Activated T-helper 1 cell treated with anti-CD3 and anti-CD28 coated beads, Interleukin-12 subunit alpha, Interleukin-12 subunit beta, Interleukin-2, Interleukin-4 antibody, amounts not matched to agents 30 ng/mL and 10 ng/mL and 1 ng/mL, durations not matched to agents 14 hours and 24 hours and 36 hours (primary cell): ENCODE data around the gene ZNF780A. TPM values are rescaled to one million over a fixed set of nuclear protein-coding genes. Genes with fewer than 3 reads are reported as not detected.

ENCODE experiments used
- DNase-seq: peaks from one replicate; pipeline ENCODE4 v3.0.0; 2021; ENCODE audit warnings: low spot score
- H3K27ac Mint-ChIP-seq: one replicate; pipeline ENCODE4 v1.8.0; 2021; ENCODE audit warnings: mild to moderate bottlenecking, mixed read lengths
- H3K27me3 Mint-ChIP-seq: one replicate; pipeline ENCODE4 v1.8.0; 2022; ENCODE audit warnings: mild to moderate bottlenecking, moderate library complexity, mixed read lengths; ENCODE audit not compliant: insufficient read depth
- H3K36me3 Mint-ChIP-seq: one replicate; pipeline ENCODE4 v1.8.0; 2021; ENCODE audit warnings: low read depth, mixed read lengths
- H3K4me1 Mint-ChIP-seq: one replicate; pipeline ENCODE4 v1.8.0; 2021; ENCODE audit warnings: low read depth, mixed read lengths
- H3K4me3 Mint-ChIP-seq: one replicate; pipeline ENCODE4 v1.8.0; 2021; ENCODE audit warnings: mild to moderate bottlenecking, moderate library complexity, mixed read lengths
- H3K9me3 Mint-ChIP-seq: one replicate; pipeline ENCODE4 v1.8.0; 2021; ENCODE audit warnings: mixed read lengths
- intact Hi-C: fragments of 100-400 bp; cut with micrococcal nuclease; formaldehyde crosslinking; loops from one replicate; pipeline ENCODE4 v1.15.1; 2024
- total RNA-seq: library from RNA; stranded (reverse); gene quantifications from 2 replicates; pipeline ENCODE4 v1.2.3, GENCODE V29; 2022

Gene ZNF780A
- total RNA-seq, 1 donor from 2014 or later: 14.8 TPM

DNA sequence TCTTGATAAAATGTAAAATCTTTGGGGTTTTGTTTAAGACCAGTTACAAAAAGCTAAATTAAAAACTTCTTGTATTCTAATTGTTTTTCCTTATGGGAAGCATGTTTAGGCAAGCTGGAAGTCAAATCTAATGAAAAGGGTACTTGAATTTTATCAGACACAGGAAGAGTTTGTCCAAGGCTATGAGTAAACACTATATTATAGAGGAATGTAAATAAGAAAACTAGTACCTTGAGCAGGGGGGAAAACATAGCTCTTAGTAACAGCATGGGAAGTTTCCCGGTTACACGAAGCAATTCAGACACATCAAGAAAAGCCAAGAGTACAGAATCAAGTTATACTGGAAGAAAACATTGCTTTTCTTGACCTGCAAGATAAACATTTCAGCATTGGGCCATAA is 19.8 kb upstream of the ZNF780A start:
- intact Hi-C loops: no loop called here
- no peak overlapping the region for H3K27ac Mint-ChIP-seq
- H3K9me3 Mint-ChIP-seq: no peaks in the 10 kb centered on the region
- no peaks in the 10 kb centered on the region for H3K4me1 Mint-ChIP-seq
- no peak overlapping the region for H3K4me3 Mint-ChIP-seq
- DNase-seq: no peak
- H3K27me3 Mint-ChIP-seq: peaks cover 3% of the 10 kb centered on the region
- no peaks in the 10 kb centered on the region for H3K36me3 Mint-ChIP-seq

DNA sequence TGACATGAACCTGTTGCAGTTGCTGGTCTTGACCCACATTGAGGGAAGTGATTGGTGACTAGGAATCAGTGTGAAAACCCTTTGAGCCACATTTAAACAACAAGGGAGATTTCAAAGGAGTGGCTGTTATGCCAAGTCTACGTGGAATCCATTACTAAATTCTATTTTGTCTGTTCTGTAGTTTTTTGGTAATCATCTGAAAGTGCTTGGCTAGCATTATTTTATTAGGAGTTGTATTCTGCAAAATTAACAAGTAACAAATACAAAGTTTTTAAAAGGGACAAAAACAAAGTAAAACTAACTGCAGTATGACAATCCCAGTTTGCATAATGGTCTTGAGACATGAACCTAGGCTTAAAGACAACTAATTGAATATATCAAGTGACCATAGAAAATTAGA is 14.0 kb upstream of the ZNF780A start:
- no peak for DNase-seq
- peaks cover 8% of the 10 kb centered on the region for H3K27me3 Mint-ChIP-seq
- H3K27ac Mint-ChIP-seq: no peak overlapping the region
- no peaks in the 10 kb centered on the region for H3K4me1 Mint-ChIP-seq
- H3K36me3 Mint-ChIP-seq: no peaks in the 10 kb centered on the region
- no peak overlapping the region for H3K4me3 Mint-ChIP-seq
- no peaks in the 10 kb centered on the region for H3K9me3 Mint-ChIP-seq
- intact Hi-C loops: no loop called here

DNA sequence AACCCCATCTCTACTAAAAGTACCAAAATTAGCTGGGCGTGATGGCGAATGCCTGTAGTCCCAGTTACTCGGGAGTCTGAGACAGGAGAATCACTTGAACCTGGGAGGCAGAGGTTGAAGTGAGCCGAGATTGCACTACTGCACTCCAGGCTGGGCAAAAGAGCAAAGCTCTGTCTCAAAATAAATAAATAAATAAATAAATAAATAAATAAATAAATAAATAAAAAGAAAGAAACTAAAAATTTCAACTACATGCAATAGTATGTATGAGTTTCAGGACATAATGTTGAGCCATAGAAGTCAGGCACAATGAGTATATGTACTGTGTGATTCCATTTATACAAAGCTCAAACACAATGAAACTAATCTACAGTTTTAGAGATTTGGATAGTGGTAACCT is 12.9 kb upstream of the ZNF780A start:
- Mint-ChIP-seq H3K27me3 (peaks cover 14% of the 10 kb centered on the region), H3K27ac (no peak overlapping the region), H3K4me3 (no peak overlapping the region), H3K9me3 (no peaks in the 10 kb centered on the region), H3K36me3 (no peaks in the 10 kb centered on the region), H3K4me1 (no peaks in the 10 kb centered on the region)
- intact Hi-C loops: no loop called here
- DNase-seq: no peak

DNA sequence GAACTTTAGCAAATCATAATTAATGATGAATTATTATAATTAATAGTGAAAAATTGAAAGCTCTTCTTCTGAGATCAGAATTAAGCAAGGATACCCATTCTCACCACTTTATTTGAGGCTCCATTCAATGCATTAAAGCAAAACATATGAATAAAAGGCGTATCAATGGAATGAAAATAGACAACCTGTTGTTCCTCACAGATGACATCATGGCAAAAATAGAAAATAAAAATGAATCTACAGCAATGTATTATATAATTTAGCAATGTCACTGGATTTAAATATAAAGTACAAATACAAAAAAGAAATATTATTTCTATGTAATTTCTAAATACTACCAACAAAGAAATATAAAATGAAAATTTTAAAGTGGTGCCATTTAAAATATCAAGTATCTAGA is 11.1 kb upstream of the ZNF780A start:
- Mint-ChIP-seq H3K4me3 (no peak overlapping the region), H3K9me3 (peaks cover 4% of the 10 kb centered on the region), H3K27me3 (peaks cover 27% of the 10 kb centered on the region), H3K27ac (no peak overlapping the region), H3K36me3 (no peaks in the 10 kb centered on the region), H3K4me1 (no peaks in the 10 kb centered on the region)
- intact Hi-C loops: no loop called here
- no peak for DNase-seq

DNA sequence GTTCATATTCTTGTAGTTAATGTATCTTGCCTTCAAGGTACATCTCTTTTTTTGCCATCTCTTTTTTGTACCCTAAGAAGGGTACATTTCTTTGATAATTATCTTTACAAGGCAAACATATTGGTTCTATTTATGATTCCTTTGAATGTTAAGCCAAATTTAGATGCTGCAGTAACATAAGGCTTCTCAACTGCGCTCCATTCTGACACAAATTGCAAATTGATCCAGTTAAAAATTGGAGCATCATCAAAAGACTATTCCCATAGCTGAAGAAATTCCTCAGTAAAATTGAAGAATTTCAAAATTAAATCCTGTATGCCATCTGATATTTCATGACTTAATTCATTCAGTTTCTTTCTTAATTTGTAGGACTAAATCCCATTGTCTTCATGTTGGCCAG is 2.7 kb upstream of the ZNF780A start:
- DNase-seq: no peak
- Mint-ChIP-seq H3K27ac (no peak overlapping the region), H3K36me3 (peaks cover 9% of the 10 kb centered on the region), H3K27me3 (peaks cover 17% of the 10 kb centered on the region), H3K4me3 (no peak overlapping the region), H3K9me3 (peaks cover 14% of the 10 kb centered on the region), H3K4me1 (peaks cover 32% of the 10 kb centered on the region)
- intact Hi-C loops: loop anchor here (5.0 kb wide), 1 partner anchor 129 kb away; no protein-coding TSS in a partner anchor

DNA sequence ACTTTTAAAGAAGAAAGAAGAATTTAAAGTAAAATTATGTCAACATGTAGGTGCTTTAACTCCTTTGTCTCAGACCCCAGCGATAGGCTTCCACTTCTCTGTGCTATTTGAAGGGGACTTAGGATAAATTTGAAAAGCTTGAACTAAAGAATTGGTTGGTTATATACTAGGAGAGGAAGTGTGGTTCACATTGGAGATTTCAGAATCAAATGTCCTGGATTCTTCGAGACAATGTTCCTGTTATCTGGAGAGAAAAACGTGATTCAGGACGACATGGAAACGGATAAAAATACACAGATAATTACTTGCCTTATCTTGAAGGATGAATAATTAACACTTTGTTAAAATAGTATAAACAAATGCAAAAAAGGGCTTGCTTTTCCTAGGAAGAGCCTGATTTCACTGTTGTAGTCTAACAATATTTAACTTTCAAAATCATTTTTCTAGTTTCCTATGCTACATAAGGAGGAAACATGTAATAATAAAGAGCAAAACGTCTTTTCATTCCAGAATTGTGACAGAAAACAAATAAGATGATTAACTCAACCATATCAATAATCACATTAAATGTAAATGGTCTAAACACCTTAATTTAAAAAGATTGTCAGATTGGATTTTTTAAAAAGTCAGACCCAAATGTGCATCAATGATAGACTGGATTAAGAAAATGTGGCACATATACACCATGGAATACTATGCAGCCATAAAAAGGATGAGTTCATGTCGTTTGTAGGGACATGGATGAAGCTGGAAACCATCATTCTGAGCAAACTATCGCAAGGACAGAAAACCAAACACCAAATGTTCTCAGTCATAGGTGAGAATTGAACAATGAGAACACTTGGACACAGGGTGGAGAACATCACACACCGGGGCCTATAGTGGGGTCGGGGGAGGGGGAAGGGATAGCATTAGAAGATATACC is 724 bp upstream of the ZNF780A start:
- Mint-ChIP-seq H3K4me1 (peaks cover 43% of the 10 kb centered on the region), H3K4me3 (peak overlapping the region; percentile 100), H3K27ac (peak overlapping the region; percentile 99), H3K9me3 (peaks cover 20% of the 10 kb centered on the region), H3K27me3 (peaks cover 7% of the 10 kb centered on the region), H3K36me3 (peaks cover 18% of the 10 kb centered on the region)
- intact Hi-C loops: loop anchor here (5.0 kb wide), 1 partner anchor 131 kb away; no protein-coding TSS in a partner anchor
- no peak for DNase-seq

DNA sequence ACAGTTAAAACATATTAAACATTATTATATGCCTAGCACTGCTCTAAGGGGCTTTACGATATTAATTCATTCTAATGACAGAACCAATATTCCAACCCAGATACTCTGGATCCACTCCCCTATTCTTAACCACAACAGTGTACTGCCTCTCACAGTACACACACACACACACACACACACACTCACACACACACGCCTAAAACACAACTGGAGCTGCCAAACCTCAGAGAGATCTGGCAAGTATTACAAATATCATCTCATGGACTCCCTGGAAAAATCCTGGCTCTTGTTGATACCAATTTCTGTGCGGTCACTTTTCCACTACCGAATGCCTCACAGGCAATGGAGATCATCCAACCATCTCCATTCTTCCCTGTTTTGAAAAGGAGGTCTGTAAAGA is 1.3 kb downstream of the ZNF780A start:
- no peak for DNase-seq
- intact Hi-C loops: no loop called here
- Mint-ChIP-seq H3K4me3 (peak overlapping the region; percentile 100), H3K4me1 (peaks cover 43% of the 10 kb centered on the region), H3K36me3 (peaks cover 24% of the 10 kb centered on the region), H3K27me3 (peaks cover 2% of the 10 kb centered on the region), H3K9me3 (peaks cover 20% of the 10 kb centered on the region), H3K27ac (peak overlapping the region; percentile 99)

DNA sequence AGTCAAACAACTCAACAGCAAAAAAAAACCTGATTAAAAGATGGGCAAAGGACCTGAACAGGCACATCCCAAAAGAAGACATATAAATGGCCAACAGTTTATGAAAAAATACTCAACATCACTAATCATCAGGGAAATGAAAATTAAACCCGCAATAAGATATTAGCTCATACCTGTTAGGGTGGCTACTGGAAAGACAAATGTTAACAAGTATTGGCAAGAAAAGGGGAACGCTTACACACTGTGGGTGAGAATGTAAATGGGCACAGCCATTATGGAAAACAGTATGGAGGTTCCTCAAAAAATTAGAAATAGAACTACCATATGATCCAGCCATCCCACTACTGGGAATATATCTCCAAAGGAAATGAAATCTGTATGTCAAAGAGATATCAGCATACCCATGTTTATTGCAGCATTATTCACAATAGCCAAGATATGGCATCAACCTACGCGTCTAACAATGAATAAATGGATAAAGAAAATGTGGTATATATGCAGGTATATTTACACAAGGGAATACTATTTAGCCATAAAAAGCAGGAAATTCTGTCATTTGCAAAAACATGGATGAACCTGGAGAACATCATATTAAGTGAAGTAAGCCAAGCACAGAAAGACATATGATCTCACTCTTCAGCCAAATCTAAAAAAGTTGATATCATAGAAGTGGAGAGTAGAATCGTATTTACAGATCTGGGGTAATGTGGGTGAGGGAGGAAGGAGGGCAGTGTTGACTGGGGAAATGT is 2.3 kb downstream of the ZNF780A start:
- intact Hi-C loops: no loop called here
- Mint-ChIP-seq H3K9me3 (peaks cover 20% of the 10 kb centered on the region), H3K27ac (no peak overlapping the region), H3K27me3 (no peaks in the 10 kb centered on the region), H3K36me3 (peaks cover 29% of the 10 kb centered on the region), H3K4me1 (peaks cover 43% of the 10 kb centered on the region), H3K4me3 (peak overlapping the region; percentile 25)
- no peak for DNase-seq

DNA sequence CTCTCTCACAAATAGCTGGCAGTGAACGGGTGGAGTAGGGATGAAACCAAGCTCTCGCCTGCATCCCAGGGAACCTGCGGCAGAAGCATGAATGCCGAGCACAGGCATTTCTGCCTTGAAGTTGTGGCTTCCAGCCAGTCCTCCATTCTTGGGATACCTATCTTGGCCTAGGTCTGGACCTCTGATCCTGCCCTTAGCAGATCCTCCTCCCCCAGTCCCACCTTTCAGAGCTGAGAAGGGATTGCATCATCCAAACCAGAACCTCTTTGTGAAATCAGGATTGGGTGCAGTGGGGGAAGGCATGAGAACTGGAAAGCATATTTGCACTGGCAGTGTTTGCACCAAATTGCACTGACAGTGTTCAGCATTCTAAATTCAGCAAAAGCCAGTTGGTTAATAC is 5.8 kb downstream of the ZNF780A start:
- Mint-ChIP-seq H3K27ac (no peak overlapping the region), H3K4me1 (peaks cover 26% of the 10 kb centered on the region), H3K9me3 (peaks cover 23% of the 10 kb centered on the region), H3K4me3 (no peak overlapping the region), H3K27me3 (no peaks in the 10 kb centered on the region), H3K36me3 (peaks cover 57% of the 10 kb centered on the region)
- intact Hi-C loops: no loop called here
- no peak for DNase-seq

DNA sequence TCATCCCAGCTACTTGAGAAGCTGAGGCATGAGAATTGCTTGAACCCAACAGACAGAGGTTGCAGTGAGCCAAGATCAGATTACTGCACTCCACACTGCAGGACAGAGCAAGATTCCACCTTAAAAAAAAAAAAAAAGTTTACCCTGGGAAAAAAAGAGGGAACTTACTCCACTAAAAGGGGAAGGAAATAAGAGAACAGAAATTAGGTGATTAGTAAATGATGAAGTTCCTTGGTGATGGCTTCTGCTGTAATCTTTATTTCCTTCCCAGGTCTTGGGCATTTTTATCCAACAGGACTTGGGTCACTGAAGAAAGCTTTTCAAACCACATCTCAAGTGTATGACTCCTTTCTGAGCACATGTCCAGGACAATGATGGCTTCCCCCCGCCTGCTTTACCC is 9.3 kb downstream of the ZNF780A start:
- H3K4me1 Mint-ChIP-seq: no peaks in the 10 kb centered on the region
- no peak overlapping the region for H3K4me3 Mint-ChIP-seq
- intact Hi-C loops: no loop called here
- peaks cover 42% of the 10 kb centered on the region for H3K9me3 Mint-ChIP-seq
- no peaks in the 10 kb centered on the region for H3K27me3 Mint-ChIP-seq
- DNase-seq: no peak
- no peak overlapping the region for H3K27ac Mint-ChIP-seq
- peaks cover 74% of the 10 kb centered on the region for H3K36me3 Mint-ChIP-seq

DNA sequence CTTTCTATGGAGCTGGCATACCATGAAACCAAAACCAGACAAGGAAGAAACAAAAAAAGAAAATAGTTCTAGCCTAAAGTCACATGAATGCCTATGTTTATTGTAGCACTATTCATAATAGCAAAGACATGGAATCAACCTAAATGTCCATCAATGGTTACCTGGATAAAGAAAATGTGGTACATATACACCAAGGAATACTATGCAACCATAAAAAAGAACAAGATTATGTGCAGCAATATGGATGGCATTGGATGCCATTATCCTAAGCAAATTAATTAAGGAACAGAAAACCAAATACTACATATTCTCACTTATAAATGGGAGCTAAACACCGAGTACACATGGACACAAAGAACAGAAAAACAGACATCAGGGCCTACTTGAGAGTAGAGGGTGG is 10.5 kb downstream of the ZNF780A start:
- no peak for DNase-seq
- peaks cover 54% of the 10 kb centered on the region for H3K9me3 Mint-ChIP-seq
- no peaks in the 10 kb centered on the region for H3K4me1 Mint-ChIP-seq
- H3K36me3 Mint-ChIP-seq: peaks cover 83% of the 10 kb centered on the region
- intact Hi-C loops: no loop called here
- no peak overlapping the region for H3K4me3 Mint-ChIP-seq
- H3K27ac Mint-ChIP-seq: no peak overlapping the region
- H3K27me3 Mint-ChIP-seq: no peaks in the 10 kb centered on the region

DNA sequence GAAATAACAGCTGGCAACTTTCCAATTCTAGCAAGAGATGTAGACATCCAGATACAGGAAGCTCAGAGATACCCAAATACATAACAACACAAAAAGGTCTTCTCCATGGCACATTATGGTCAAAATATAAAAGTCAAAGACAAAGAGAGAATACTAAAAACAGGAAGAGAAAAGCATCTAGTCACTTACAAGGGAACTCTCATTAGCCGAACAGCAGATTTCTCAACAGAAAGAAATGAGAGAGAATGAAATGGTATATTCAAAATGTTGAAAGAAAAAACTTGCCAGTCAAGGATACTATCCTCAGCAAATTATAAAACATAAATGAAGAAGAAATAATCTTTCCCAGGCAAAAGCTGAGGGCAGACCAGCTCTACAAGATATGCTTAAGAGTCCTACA is 12.4 kb downstream of the ZNF780A start:
- DNase-seq: no peak
- Mint-ChIP-seq H3K4me1 (no peaks in the 10 kb centered on the region), H3K27ac (no peak overlapping the region), H3K27me3 (no peaks in the 10 kb centered on the region), H3K4me3 (no peak overlapping the region), H3K36me3 (peaks cover 93% of the 10 kb centered on the region), H3K9me3 (peaks cover 70% of the 10 kb centered on the region)
- intact Hi-C loops: no loop called here

DNA sequence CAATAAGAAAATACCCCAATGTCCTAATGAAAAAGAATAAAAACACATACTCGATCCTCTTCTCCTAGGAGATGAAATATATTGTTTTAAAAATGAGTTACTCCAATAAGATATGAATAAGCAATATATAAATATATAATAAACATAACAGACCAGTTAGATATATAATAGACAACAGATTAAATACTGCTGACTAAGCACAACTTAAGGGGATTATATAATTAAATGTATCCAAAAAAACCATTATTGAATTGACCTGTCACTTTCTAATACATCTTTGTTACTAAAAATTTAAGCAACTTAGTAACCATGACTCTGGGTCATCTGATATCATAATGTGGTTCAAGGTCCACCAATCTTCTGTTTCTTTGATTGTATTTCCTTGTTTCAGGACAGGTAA is 20.7 kb downstream of the ZNF780A start:
- no peaks in the 10 kb centered on the region for H3K27me3 Mint-ChIP-seq
- no peak overlapping the region for H3K27ac Mint-ChIP-seq
- H3K9me3 Mint-ChIP-seq: peaks cover 67% of the 10 kb centered on the region
- peaks cover 32% of the 10 kb centered on the region for H3K36me3 Mint-ChIP-seq
- DNase-seq: no peak
- no peak overlapping the region for H3K4me3 Mint-ChIP-seq
- H3K4me1 Mint-ChIP-seq: no peaks in the 10 kb centered on the region
- intact Hi-C loops: no loop called here
